Prostate gland (tissue), 2 donors: ENCODE measurements around the gene KCNJ18.
"Not testable (repeated sequence)": the region's sequence is repeated elsewhere in the genome, so short reads cannot be mapped to it uniquely, and the experiment has no call there.

Experiments
- POLR2AphosphoS5 ChIP-seq: sonication (generic); formaldehyde crosslinking; IDR thresholded peaks from one replicate; pipeline ENCODE4 v1.6.1; 2017; ENCODE audit warnings: antibody characterized with exemption
- TF ChIP-seq, protein P1 (sequence below), 4 experiments: fragments of 200-600 bp in 2 of 4; fragments of 450-650 bp in 2 of 4; sonication (generic) in 2 of 4; IDR thresholded peaks; 1 replicate in 3 of 4; 2 replicates in 1 of 4; pipeline ENCODE4 v1.5.1; 2016 to 2019; ENCODE audit warnings: antibody characterized with exemption in 4 of 4, mild to moderate bottlenecking in 2 of 4, moderate library complexity in 2 of 4

DNA sequence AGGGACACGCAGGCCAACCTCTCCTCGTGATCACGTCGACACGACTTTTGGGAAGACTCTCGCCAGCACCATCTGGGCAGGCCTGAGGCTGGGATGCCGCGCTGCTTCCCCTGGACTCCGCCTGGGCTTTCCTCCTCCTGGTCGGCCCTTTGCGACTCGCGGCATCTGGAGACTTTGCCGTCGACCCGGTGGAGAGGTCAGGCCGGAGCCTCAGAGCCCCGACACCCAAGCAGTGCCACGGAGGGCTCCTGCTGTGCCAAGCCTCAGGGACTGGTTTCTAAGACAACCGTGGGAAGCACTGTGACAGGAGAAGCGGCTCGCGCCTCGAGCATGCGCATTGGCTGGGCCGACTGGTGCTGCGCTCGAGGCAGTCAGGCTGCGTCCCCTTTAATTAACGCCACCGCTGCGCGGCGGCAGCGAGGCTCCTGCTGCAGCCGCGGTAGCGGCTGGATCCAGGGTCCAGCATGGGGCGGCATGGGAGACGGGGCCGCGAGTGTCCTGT lies 11.4 kb upstream of the KCNJ18 start:
- TF ChIP-seq POLR2AphosphoS5, result not testable (repeated sequence)
- TF ChIP-seq, protein P1, sequence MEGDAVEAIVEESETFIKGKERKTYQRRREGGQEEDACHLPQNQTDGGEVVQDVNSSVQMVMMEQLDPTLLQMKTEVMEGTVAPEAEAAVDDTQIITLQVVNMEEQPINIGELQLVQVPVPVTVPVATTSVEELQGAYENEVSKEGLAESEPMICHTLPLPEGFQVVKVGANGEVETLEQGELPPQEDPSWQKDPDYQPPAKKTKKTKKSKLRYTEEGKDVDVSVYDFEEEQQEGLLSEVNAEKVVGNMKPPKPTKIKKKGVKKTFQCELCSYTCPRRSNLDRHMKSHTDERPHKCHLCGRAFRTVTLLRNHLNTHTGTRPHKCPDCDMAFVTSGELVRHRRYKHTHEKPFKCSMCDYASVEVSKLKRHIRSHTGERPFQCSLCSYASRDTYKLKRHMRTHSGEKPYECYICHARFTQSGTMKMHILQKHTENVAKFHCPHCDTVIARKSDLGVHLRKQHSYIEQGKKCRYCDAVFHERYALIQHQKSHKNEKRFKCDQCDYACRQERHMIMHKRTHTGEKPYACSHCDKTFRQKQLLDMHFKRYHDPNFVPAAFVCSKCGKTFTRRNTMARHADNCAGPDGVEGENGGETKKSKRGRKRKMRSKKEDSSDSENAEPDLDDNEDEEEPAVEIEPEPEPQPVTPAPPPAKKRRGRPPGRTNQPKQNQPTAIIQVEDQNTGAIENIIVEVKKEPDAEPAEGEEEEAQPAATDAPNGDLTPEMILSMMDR (IDR thresholded peaks at IDR 0.05), result not testable (repeated sequence)
